Measurements from ENCODE around the gene PCBP3.
"Not testable (repeated sequence)": the region's sequence is repeated elsewhere in the genome, so short reads cannot be mapped to it uniquely, and the experiment has no call there.

PCBP3 gene

GRCh38 chr21:45643021-45643980, at the start of gene PCBP3:
Gene PCBP3 (plus strand): TSS chr21:45643725. CDS start chr21:45850086, 206,361 bp downstream.
- DNase-seq: peak; percentile 80

- DNase-seq: no peak
Measured at GRCh38 chr21:45594721-45595489, 48.6 kb upstream of the PCBP3 start.

GRCh38 chr21:45595574-45596295, 47.8 kb upstream of the PCBP3 start:
- DNase-seq: no peak

- DNase-seq: peak; percentile 40
Measured at GRCh38 chr21:45596704-45597318, 46.7 kb upstream of the PCBP3 start.

- no peak for DNase-seq
Measured at GRCh38 chr21:45598109-45598508, 45.4 kb upstream of the PCBP3 start.

GRCh38 chr21:45598666-45599065, 44.9 kb upstream of the PCBP3 start:
- no peak for DNase-seq

- no peak for DNase-seq
Measured at GRCh38 chr21:45599146-45599581, 44.4 kb upstream of the PCBP3 start.

GRCh38 chr21:45600248-45600647, 43.3 kb upstream of the PCBP3 start:
- no peak for DNase-seq

GRCh38 chr21:45601551-45601950, 42.0 kb upstream of the PCBP3 start:
- DNase-seq: no peak

- no peak for DNase-seq
Measured at GRCh38 chr21:45602106-45602505, 41.4 kb upstream of the PCBP3 start.

GRCh38 chr21:45603481-45603880, 40.0 kb upstream of the PCBP3 start:
- no peak for DNase-seq

- not testable (repeated sequence) for DNase-seq
Measured at GRCh38 chr21:45604681-45605080, 38.8 kb upstream of the PCBP3 start.

- no peak for DNase-seq
Measured at GRCh38 chr21:45607021-45607908, 36.3 kb upstream of the PCBP3 start.

- no peak for DNase-seq
Measured at GRCh38 chr21:45607909-45608295, 35.6 kb upstream of the PCBP3 start.

GRCh38 chr21:45608747-45609470, 34.6 kb upstream of the PCBP3 start:
- DNase-seq: not testable (repeated sequence)

GRCh38 chr21:45609616-45610015, 33.9 kb upstream of the PCBP3 start:
- DNase-seq: not testable (repeated sequence)

- DNase-seq: no peak
Measured at GRCh38 chr21:45611296-45611695, 32.2 kb upstream of the PCBP3 start.

- DNase-seq: no peak
Measured at GRCh38 chr21:45611939-45612664, 31.4 kb upstream of the PCBP3 start.

- DNase-seq: not testable (repeated sequence)
Measured at GRCh38 chr21:45612665-45613019, 30.9 kb upstream of the PCBP3 start.

- no peak for DNase-seq
Measured at GRCh38 chr21:45613396-45613795, 30.1 kb upstream of the PCBP3 start.
